ENCODE results near the gene THSD4.

THSD4 gene

GRCh38 chr15:71296315-71296679 lies 181.0 kb downstream of the THSD4 start:
- Histone ChIP-seq H4K20me1 (ENCODE audit: insufficient read depth, low read length) (no peaks in the 10 kb centered on the region), H3K9me3 (ENCODE audit: insufficient read depth, low read length) (no peaks in the 10 kb centered on the region), H2AFZ (ENCODE audit: low read depth, low read length) (no peak overlapping the region), H3K9ac (ENCODE audit: low read length) (no peak overlapping the region), H3K4me2 (ENCODE audit: low read length) (no peak overlapping the region), H3K36me3 (replicated peaks; ENCODE audit: low read depth, low read length) (no peaks in the 10 kb centered on the region), H3K4me3 (ENCODE audit: low read length) (no peak overlapping the region), H3K4me1 (ENCODE audit: low read length) (peaks cover 12% of the 10 kb centered on the region), H3K27me3 (ENCODE audit: low read depth, low read length) (peaks cover 15% of the 10 kb centered on the region; the same call in 1 of the 2 replicates), H3K79me2 (ENCODE audit: low read length) (no peaks in the 10 kb centered on the region), H3K27ac (ENCODE audit: low read length) (no peak overlapping the region)
- TF ChIP-seq CTCF (IDR thresholded peaks at IDR 0.05; ENCODE audit: low read depth, low read length) (no peak), EZH2phosphoT487 (IDR thresholded peaks at IDR 0.05; ENCODE audit: low read depth) (no peak)

GRCh38 chr15:71301958-71302621 lies 186.8 kb downstream of the THSD4 start:
- H3K4me2 ChIP-seq (ENCODE audit: low read length): no peak overlapping the region
- H3K9me3 ChIP-seq (ENCODE audit: insufficient read depth, low read length): no peaks in the 10 kb centered on the region
- no peak overlapping the region for H3K4me3 ChIP-seq (ENCODE audit: low read length)
- no peak overlapping the region for H2AFZ ChIP-seq (ENCODE audit: low read depth, low read length)
- H3K27me3 ChIP-seq (ENCODE audit: low read depth, low read length): no peaks in the 10 kb centered on the region
- H3K9ac ChIP-seq (ENCODE audit: low read length): no peak overlapping the region
- H3K79me2 ChIP-seq (ENCODE audit: low read length): no peaks in the 10 kb centered on the region
- no peaks in the 10 kb centered on the region for H3K4me1 ChIP-seq (ENCODE audit: low read length)
- no peaks in the 10 kb centered on the region for H3K36me3 ChIP-seq (replicated peaks; ENCODE audit: low read depth, low read length)
- no peak for TF ChIP-seq EZH2phosphoT487 (IDR thresholded peaks at IDR 0.05; ENCODE audit: low read depth)
- no peak for TF ChIP-seq CTCF (IDR thresholded peaks at IDR 0.05; ENCODE audit: low read depth, low read length)
- no peaks in the 10 kb centered on the region for H4K20me1 ChIP-seq (ENCODE audit: insufficient read depth, low read length)
- H3K27ac ChIP-seq (ENCODE audit: low read length): no peak overlapping the region

GRCh38 chr15:71302861-71303410 lies 187.7 kb downstream of the THSD4 start:
- H3K9ac ChIP-seq (ENCODE audit: low read length): no peak overlapping the region
- H3K9me3 ChIP-seq (ENCODE audit: insufficient read depth, low read length): no peaks in the 10 kb centered on the region
- no peaks in the 10 kb centered on the region for H3K4me1 ChIP-seq (ENCODE audit: low read length)
- no peaks in the 10 kb centered on the region for H3K79me2 ChIP-seq (ENCODE audit: low read length)
- TF ChIP-seq CTCF (IDR thresholded peaks at IDR 0.05; ENCODE audit: low read depth, low read length): no peak
- TF ChIP-seq EZH2phosphoT487 (IDR thresholded peaks at IDR 0.05; ENCODE audit: low read depth): no peak
- no peaks in the 10 kb centered on the region for H3K27me3 ChIP-seq (ENCODE audit: low read depth, low read length)
- H3K4me3 ChIP-seq (ENCODE audit: low read length): no peak overlapping the region
- H3K36me3 ChIP-seq (replicated peaks; ENCODE audit: low read depth, low read length): no peaks in the 10 kb centered on the region
- H2AFZ ChIP-seq (ENCODE audit: low read depth, low read length): no peak overlapping the region
- no peaks in the 10 kb centered on the region for H4K20me1 ChIP-seq (ENCODE audit: insufficient read depth, low read length)
- no peak overlapping the region for H3K27ac ChIP-seq (ENCODE audit: low read length)
- H3K4me2 ChIP-seq (ENCODE audit: low read length): no peak overlapping the region

- H3K9me3 ChIP-seq (ENCODE audit: insufficient read depth, low read length): no peaks in the 10 kb centered on the region
- no peaks in the 10 kb centered on the region for H3K79me2 ChIP-seq (ENCODE audit: low read length)
- H3K27me3 ChIP-seq (ENCODE audit: low read depth, low read length): no peaks in the 10 kb centered on the region
- no peaks in the 10 kb centered on the region for H3K36me3 ChIP-seq (replicated peaks; ENCODE audit: low read depth, low read length)
- H3K4me2 ChIP-seq (ENCODE audit: low read length): no peak overlapping the region
- TF ChIP-seq EZH2phosphoT487 (IDR thresholded peaks at IDR 0.05; ENCODE audit: low read depth) (no peak), CTCF (IDR thresholded peaks at IDR 0.05; ENCODE audit: low read depth, low read length) (no peak)
- H2AFZ ChIP-seq (ENCODE audit: low read depth, low read length): no peak overlapping the region
- no peak overlapping the region for H3K27ac ChIP-seq (ENCODE audit: low read length)
- no peak overlapping the region for H3K9ac ChIP-seq (ENCODE audit: low read length)
- H3K4me3 ChIP-seq (ENCODE audit: low read length): no peak overlapping the region
- no peaks in the 10 kb centered on the region for H3K4me1 ChIP-seq (ENCODE audit: low read length)
- no peaks in the 10 kb centered on the region for H4K20me1 ChIP-seq (ENCODE audit: insufficient read depth, low read length)
These were observed 188.7 kb downstream of the THSD4 start for GRCh38 chr15:71303977-71304376.

Measured in OCI-LY3 (cell line).